Measurements from ENCODE around the gene NOS3.

The NOS3 gene

GRCh38 chr7:150983893-150984368 lies 6.9 kb upstream of the NOS3 start:
- no peak for TF ChIP-seq POLR2AphosphoS5 (IDR thresholded peaks at IDR 0.05; ENCODE audit: low read depth, low read length)
- TF ChIP-seq, protein P1, sequence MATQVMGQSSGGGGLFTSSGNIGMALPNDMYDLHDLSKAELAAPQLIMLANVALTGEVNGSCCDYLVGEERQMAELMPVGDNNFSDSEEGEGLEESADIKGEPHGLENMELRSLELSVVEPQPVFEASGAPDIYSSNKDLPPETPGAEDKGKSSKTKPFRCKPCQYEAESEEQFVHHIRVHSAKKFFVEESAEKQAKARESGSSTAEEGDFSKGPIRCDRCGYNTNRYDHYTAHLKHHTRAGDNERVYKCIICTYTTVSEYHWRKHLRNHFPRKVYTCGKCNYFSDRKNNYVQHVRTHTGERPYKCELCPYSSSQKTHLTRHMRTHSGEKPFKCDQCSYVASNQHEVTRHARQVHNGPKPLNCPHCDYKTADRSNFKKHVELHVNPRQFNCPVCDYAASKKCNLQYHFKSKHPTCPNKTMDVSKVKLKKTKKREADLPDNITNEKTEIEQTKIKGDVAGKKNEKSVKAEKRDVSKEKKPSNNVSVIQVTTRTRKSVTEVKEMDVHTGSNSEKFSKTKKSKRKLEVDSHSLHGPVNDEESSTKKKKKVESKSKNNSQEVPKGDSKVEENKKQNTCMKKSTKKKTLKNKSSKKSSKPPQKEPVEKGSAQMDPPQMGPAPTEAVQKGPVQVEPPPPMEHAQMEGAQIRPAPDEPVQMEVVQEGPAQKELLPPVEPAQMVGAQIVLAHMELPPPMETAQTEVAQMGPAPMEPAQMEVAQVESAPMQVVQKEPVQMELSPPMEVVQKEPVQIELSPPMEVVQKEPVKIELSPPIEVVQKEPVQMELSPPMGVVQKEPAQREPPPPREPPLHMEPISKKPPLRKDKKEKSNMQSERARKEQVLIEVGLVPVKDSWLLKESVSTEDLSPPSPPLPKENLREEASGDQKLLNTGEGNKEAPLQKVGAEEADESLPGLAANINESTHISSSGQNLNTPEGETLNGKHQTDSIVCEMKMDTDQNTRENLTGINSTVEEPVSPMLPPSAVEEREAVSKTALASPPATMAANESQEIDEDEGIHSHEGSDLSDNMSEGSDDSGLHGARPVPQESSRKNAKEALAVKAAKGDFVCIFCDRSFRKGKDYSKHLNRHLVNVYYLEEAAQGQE (IDR thresholded peaks at IDR 0.05; ENCODE audit: insufficient read depth in 1 of 2, low read depth in 2 of 2, low read length in 2 of 2) = peak; percentile 98 to 100

DNA sequence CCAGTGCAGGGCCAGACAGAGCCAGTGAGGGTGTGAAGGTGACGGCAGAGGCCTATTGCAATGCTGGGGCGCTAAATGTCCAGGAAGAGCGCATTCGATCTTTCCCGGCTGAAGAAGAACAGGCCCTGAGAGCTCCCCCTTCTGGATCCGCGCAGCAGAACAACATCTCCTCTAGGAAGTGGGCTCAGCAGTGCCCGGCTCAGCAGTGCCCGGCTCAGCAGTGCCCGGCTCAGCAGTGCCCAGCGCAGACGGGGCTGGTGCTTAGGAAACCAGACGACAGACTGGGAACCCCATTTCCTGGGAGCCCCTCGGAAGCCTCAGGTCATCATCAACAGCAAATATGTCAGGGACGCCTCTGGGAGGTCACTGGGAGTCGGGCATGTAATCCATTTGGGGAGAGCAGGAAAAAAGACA lies 4.7 kb upstream of the NOS3 start:
- TF ChIP-seq POLR2AphosphoS5 (IDR thresholded peaks at IDR 0.05; ENCODE audit: low read depth, low read length) = no peak
- TF ChIP-seq, protein P1 (IDR thresholded peaks at IDR 0.05; ENCODE audit: insufficient read depth in 1 of 2, low read depth in 2 of 2, low read length in 2 of 2) = peak; percentile 68 to 73; a peak in 3 of 4 replicates

DNA sequence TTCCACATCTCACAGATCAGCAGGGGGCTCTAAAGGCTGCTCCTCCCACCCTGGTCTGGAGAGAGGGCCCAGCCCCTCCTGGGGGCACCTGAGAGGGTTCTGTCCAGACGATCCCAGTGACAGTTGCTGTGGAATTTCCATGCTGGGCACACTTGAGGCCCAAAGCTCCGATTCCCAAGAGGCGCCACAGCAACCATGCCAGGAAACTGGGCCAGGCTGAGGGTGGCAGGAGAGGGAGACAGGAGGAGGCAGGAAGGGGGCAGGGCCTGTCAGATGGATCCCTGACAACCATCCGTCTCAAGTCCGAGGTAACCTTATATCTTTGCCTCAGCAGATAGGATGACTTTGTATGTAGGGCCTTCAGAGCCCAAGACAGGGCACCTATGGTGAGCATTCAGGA lies 4.3 kb upstream of the NOS3 start:
- no peak for TF ChIP-seq POLR2AphosphoS5 (IDR thresholded peaks at IDR 0.05; ENCODE audit: low read depth, low read length)
- TF ChIP-seq, protein P1 (IDR thresholded peaks at IDR 0.05; ENCODE audit: insufficient read depth in 1 of 2, low read depth in 2 of 2, low read length in 2 of 2) = no peak
- no peak for TF ChIP-seq TAF1 (IDR thresholded peaks at IDR 0.05; ENCODE audit: borderline replicate concordance, insufficient read depth, low read length)
- no peak for TF ChIP-seq SIN3A (IDR thresholded peaks at IDR 0.05; ENCODE audit: borderline replicate concordance, insufficient read depth, low read length)
- no peak for TF ChIP-seq FOXP2 (optimal IDR thresholded peaks at IDR 0.05; ENCODE audit: borderline replicate concordance, extremely low read depth, extremely low read length, insufficient read depth)

GRCh38 chr7:150988230-150989226 lies 2.3 kb upstream of the NOS3 start:
- TF ChIP-seq FOXP2 (optimal IDR thresholded peaks at IDR 0.05; ENCODE audit: borderline replicate concordance, extremely low read depth, extremely low read length, insufficient read depth) (no peak), SIN3A (IDR thresholded peaks at IDR 0.05; ENCODE audit: borderline replicate concordance, insufficient read depth, low read length) (no peak), TAF1 (IDR thresholded peaks at IDR 0.05; ENCODE audit: borderline replicate concordance, insufficient read depth, low read length) (no peak), POLR2AphosphoS5 (IDR thresholded peaks at IDR 0.05; ENCODE audit: low read depth, low read length) (no peak)
- TF ChIP-seq, protein P1 (IDR thresholded peaks at IDR 0.05; ENCODE audit: insufficient read depth in 1 of 2, low read depth in 2 of 2, low read length in 2 of 2) = no peak

Measured in PFSK-1 (cell line).